ENCODE measurements around the gene RHBDD1.

Gene RHBDD1

DNA sequence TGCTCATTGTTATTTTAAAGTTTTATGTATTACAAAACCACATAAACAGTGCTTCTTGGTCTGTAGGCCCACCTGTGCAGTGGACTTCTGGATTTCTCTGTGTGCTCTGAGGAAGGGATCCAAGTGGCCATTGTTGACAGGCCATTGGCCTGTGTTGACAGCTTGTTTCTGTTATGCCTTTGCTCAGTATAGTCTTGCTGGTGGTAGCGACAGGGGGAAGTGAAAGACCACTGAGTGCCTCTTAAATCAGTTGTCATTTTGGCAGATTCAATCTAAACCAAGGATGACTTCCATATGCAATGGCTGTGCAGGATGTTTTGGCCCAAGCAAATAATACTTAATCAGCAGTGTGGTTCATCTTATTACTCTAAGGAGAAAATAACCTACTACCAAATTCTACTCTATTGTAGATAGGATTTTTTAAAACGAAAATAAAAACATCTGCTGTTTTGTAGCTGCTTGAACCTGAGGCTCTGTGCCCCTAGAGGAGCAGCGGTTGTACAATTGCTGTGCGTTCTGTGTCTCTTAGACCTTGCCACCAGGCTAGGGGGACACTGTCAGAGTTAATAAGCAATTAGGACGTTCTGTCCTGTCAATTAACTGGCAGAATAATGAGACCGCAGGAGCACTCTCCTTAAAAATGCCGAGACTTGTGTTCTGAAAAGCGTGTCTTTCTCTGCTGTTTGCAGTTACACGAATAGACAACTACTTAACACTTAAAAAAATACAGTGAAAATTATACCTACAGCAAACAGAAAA, 108.2 kb downstream of the RHBDD1 start:
- DNase-seq, result no peak

DNA sequence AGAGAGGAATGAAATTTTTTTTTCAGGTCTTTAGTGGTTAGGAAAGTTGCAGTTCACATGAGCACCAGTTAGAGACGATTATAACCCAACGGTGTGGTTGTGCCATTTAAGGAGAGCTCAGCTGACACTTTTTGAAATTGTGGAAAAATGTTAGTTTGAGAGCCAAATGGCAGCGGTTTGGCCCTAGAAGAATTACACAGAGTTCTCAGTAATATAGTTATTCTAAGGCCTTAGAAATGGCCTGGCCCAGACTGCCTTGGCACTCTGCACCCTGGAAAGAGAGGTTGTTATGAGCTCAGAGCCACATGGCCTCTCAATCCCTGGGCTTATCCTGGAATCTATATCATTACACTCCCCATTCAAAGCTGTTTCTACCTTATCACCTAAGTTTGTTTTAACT, 117.4 kb downstream of the RHBDD1 start:
- no peak for DNase-seq

DNA sequence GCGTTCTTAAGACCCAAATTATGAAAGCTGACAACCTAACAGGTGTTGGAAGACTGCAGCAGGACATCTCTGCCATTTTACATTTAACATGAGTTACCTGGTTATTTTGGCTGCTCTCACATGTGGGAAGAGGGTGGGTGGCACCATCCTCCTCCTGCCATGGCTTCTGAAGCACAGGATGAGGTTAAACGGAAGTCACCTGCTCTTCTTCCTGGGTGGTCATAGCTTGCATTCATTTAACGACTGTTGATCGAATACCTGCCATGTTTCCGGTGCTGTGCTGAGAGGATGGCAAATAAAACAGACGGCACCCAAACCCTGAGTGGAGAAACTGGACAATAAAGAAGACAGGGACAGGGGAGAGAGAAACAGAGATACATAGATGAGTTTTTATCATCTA, 118.0 kb downstream of the RHBDD1 start:
- DNase-seq, result no peak

DNA sequence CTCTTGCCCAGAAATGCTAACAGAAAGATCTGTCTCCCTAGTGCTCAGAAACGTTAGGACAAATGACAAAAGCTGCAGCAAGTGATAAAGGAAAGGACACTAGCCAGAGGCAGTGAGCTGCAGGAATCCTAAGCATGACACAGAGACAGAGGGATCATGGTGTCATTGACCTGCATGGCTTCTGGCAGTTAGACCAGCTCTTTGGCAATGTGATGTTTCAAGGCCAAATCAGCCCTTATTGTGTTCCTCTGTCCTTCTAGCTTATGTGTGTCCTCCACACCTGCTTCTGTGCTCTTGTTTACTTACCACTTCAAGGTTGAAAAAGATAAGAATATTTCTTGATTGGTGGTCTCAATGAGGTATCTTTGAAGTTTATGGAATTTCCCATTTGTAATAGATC, 120.8 kb downstream of the RHBDD1 start:
- no peak for DNase-seq

DNA sequence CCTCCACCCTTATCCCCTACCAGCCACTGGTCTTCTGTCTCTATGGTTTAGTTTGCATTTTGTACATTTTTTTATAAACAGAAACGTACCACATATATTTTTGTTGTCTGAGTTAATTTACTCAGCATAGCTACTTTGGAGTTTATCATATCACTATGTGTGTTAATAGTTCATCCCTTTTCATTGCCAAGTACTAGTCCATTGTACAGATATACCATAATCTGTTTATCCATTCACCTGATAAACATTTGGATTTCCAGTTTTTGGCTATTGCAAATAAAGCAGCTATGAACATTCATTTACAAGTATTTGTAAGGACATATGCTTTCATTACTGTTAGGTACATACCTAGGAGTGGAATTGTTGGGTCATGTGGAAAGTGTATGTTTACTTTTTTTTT, 123.6 kb downstream of the RHBDD1 start:
- no peak for DNase-seq

DNA sequence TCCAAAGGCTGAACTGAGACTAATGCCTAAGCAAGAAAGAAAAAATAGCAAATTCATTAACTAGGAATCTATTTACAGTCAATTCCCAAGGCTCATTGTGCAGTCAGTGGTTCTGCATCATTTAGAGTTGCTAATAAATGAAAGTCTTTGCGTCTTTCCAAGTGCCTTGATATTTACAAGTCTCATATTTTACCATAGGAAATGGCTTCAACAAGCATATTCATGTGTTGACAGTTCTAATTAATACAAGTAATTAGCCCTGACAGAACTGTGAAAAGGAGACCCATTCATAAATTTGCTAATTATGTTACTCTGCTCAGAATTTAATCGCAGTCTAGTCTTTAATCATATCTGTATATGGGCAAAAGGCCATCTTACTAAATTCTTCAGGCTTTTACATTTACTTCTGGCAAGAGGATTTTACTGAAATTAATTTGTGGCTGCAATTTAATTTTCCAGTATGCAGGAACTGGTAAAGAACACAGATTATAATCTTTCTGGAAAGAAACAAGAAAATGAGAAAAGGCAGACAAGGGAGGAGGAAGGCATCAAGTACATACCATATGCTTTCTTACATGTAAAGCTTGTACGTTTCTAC, 126.4 kb downstream of the RHBDD1 start:
- DNase-seq, result no peak

DNA sequence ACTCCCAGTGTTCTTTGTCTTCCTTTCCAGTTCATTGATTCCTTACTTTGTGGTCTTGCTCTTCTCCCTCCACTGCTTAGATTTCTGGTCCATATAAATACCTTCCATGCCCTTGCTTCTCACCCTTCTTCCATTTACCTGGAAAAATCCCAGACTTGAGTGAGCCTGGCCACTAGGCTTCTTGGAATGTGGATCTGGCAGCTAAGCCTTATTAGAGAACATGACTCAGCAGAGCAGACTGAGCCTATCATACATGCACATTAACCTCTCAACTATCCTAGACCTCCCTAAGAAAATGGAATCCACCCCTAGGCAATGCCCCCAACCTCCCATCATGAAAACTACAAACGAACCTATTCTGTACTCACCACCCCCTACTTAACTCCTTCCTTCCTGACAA, 127.7 kb downstream of the RHBDD1 start:
- no peak for DNase-seq

DNA sequence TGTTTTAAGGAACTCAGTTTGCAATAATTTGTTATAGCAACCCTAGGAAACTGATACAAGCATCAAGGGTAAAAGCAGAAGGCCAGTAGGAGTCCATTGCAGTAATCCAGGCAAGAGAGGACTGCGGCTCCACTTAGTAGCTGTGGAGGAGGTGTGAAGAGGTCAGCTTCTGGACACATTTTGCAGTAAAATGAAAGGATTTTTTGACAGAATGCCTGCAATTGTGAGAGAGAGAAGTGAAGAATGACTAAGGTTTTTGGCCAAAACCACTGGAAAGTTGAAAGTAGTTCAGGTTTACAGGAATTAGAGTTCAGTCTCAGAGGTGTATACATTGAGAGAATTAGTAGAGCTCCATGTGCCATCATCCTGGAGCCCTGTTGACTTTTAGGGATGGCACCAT, 129.5 kb downstream of the RHBDD1 start:
- DNase-seq, result no peak

DNA sequence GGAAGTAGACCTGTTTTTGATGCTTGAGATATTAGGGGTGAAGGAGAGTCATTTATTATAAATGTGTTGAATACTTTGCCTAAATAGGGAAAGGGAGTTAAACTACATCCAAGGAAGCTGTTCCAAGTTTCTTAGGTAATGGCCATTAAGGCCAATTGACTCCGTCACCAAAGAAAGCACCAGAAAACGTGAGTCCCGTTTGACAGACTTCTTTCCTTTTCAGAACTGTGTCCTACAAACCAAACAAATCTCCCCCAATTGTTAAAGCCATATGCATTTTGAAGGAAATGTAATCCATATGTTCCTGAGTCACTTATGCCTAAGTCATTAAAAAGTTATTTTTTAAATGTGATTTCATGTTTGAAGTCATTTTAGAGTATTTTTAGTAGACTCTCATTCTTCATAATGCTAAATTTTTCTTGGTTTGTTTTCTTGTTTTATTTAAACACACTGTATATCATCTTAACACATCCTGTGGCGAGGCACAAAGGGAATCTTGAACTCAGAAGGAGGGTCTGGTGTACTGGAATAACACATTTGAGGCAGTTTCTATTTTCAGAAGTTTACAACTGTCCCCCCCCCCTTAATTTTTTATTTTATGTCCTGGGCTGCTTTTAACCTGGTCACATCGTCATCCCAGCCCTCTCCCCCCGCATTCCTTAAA, 133.7 kb downstream of the RHBDD1 start:
- no peak for DNase-seq

DNA sequence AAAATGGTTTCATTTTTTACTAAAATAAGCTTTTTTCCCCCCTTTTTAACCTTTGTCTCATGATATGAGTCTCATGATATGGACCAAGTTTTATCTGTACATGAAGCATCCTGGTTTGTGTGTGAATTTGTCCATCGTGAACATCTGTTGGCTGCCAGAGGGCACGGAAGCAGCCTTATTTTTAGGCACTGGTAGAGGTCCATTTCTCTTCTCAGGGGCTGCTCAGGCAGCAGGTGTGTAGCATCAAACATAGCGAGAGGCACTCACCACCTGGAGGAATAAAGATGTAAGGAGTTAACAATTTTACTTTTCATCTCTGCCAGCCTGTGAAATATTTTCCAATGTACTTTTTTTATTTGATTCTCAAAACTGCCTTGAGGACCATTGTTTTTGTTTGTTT, 134.5 kb downstream of the RHBDD1 start:
- no peak for DNase-seq

DNA sequence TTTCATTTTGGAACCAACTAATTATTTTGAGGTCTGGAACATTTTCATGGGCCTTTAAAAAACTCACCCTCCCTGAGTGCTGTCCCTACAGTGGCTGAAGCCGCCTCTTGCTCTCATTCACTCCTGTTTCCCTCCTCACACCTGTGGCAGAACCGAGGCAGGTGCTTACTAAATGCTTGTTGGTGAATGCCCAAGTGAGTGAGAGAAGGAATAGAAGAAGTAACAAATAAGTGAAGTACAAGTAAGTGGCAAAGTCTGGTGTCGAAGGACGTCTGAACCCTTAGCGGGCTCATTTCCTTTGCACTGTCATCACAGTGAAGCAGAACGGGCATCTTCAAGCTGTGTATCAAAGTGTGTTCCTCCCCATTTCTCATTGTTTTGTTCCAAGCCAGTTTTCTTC, 135.2 kb downstream of the RHBDD1 start:
- no peak for DNase-seq

DNA sequence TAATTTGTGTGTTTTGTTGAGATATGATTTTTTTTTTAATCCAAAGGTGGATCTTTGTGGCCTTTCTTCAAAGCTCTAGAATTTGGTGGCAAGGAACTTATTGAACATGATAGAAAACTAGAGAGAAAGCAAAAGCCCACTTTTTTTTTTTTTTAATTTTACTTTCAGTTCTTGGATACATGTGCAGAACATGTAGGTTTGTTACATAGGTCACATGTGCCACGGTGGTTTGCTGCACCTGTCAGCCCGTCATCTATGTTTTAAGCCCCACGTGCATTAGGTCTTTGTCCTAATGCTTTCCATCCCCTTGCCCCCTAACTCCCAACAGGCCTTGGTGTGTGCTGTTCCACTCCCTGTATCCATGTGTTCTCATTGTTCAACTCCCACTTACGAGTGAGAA, 135.9 kb downstream of the RHBDD1 start:
- DNase-seq, result no peak

DNA sequence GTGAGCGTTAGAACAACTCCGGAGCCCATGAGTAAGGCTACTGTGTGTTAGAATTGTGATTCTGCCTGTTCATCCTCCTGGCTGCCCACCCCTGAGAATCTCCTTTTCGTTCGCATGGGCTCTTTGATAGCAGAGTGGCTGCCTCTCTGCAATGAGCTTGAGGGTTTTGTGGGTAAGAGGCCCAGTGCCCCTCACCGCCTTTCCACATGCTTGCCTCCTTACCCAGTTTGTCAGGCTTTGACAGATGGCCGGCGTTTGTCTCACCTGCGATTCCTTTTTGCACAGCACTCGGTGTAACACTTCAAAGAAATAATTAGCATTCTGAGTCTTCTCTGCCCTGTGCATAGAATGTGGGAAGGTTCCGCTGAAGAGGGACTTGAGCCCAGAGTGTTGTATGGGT, 138.0 kb downstream of the RHBDD1 start:
- DNase-seq, result no peak

DNA sequence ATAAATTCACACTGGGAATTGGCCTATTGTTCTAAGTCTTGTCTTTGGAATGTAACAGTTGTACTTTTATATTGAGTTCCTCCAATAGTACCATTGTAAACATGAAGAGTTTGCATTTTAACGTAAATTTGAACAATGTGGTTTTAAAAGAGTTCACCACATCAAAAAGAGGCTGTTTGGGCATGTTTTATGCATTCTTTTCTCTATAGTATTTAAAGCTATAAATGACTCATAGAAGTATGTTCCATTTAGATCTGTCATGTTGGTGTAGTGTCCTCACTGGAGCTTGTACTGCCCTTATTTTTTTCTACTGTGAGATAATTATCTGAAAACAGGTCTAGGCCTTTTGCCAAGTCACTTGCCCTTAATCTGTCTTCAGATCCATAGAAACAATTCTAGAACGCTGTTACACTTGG, 141.9 kb downstream of the RHBDD1 start:
- no peak for DNase-seq

DNA sequence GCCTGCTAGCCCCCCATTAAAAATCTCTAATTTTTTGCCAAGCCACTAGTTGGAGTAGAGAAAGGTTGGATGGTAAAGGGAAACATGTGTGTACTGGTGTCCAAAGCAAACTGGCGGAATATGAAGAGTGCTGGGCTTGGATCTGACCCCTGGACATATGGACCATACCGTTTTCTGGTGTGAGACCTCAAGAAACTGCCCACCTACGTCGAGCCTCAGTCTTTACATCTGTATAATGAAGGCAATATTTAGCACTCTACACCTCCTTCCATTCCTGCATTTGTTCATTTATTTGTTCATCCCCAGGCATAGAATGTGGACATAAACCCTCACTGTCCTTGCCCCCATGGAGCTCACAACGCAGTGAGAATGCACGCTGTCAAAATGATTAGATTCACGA, 142.4 kb downstream of the RHBDD1 start:
- DNase-seq, result no peak

DNA sequence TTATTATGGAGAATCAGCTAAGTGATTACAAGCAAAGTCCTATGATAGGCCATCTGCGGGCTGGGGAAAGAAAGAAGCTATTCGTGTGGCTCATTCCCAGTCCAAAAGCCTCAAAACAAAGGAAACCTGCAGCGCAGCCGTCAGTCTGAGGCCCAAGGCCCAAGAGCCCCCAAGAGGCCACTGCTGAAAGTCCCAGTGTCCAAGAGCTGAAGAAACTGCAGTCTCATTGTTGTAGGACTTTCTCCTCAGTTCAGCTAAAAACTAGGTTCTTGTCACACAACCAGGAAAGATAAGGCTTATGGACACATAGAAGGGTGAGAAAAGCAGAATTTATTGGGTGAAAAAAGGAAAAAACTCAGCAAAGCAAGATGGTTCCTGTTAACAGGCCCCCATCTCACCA, 143.2 kb downstream of the RHBDD1 start:
- no peak for DNase-seq

DNA sequence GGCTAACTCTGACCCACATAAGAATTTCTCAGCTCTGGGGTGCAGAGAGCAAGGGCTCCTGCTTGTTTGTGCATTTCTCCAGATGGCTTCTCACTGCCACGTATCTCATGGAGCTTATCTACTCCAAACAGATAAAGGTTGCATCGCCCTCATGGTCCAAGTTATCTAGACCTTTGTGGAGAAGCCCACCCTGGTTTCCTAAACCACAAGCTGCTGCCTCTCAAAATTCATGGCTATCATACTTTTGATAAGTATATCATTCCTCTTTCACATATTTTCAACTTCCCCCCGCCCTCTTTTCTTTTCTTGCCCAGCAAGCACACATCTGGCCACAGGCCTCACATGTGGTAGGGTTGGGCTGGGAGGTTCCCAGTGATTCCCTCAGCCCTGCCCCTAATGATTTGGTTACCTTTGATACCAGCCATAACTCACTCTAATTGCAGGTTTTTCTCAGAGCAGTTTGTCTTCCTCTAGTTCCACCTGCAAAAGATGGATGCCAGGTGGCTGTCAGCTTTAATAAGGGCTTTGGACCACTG, 146.0 kb downstream of the RHBDD1 start:
- DNase-seq, result no peak

DNA sequence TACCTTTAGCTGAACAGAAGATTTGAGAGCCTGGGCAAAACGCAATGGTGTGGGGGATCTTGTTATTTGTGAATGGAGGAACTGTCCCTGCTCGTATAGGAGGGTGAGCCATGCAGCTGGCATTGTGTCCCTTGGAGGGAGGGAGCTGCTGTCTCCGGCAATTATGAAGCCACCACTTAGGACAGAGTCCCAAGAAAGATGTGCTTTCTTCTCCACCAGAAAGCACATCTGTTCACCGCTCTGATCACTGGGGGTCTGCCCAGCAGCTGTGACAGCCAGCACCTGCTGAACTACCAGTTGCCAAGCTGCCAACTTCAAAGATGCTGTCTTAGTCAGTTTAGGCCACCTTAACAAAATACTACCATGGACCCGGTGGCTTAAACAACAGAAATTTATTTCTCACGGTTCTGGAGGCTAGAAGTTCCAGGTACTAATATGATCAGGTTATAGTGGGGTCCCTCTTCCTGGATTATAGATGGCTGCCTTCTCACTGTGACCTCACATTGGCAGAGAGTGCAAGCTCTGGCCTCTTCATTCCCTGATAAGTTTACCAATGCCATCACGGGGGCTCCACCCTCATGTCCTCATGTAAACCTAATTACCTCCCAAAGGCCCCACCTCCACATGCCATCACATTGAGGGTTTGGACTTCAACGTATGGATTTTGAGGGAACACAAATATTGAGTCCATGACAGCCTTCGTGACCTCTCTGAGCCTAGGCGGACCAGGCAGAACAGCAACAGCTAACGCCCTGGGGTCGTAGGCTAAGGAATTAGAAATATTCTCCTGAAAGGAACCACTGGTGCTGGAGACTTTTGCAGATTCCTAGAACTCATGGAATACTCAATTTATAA, 148.3 kb downstream of the RHBDD1 start:
- DNase-seq, result no peak

DNA sequence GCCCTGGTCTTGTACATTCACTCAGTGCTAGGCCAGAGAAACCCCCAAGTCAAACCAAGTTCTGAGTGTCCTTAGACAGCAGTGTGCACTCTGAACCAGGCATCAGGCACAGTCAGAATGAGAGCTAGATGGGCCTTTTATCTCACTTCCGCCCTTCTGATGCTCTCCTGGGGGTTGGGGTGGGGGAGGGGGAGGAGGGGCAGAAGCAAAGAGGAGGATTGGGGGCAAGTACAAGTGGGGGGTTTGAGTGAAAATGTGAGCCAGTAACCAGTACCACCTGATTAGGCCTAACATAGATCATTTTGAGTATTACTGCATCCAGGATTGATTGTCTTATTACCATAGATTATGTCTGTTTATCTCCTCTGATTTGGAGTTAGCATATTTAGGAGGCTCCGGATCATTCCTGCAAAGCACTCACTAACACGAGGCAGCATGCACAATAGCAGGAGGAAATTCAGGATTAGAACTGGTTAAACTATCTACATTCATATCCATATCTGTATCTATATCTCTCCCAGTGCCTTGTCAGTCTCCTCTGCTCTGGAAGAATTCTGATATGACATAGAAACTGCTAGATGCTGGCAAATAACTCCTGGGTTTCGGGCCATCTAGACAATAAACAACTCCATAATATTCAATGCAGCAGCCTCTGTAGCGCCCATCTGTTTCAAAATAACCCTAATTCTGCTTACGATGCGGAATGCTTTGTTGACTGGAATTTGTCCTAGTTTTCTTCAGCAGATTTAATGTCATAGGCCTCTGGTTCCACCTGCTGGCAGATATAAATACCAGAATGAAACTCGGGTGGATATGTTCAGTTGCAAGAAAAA, 149.1 kb downstream of the RHBDD1 start:
- no peak for DNase-seq

DNA sequence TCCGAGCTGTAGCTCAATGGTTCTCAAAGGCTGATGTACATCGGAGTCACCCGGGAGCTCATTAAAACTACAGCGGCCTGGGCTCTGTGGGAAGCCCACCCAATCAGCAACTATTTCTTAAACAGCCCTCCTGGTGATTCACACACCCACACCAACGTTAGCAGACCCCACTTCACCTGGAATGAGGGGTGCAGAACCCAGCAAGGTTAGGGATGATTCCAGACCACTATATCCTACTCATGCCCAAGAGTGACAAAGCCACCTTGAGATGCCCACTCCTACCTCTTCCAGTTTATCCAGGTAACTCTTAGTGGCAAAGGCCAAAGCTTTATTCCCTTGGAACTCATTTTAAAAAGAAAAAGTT, 149.7 kb downstream of the RHBDD1 start:
- DNase-seq, result no peak

DNA sequence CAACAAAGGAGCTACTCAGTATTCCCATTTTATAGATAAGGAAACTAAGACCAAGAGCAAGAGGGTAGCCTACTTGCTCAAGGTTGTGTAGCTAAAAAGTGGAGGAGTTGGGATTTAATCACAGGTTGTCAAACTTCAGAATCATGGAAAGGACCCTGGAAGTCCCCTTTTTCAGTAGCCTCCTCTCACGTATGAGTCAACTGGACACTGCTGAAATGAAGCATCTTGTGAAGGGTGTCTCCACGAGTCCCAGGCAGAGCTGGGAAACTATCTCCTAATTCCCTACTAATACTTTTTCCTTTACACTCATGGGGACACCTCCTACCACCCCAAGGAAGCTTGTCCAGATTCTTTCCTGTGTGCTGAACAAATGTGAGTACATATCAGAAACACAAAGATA, 155.8 kb downstream of the RHBDD1 start:
- DNase-seq, result no peak

DNA sequence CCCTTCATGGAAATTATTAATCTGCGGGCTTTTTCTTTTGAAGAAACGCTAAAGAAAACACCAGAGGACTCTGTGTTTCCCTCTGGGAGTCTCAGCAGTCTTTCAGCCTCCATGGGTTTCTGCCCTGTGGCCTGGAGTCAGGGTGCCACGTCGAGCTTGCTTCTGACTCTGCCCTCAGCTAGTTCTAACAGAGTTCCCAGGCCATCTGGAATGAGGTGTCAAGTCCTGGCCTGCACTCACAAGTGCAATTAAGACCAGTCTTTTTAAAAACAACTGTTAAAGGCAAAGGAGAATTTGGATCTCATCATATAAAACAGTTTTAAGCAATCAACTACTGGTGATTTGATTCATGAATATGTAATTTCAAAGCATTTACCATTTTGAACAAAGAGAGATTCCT, 157.3 kb downstream of the RHBDD1 start:
- DNase-seq, result no peak
